Fibroblast of mammary gland (primary cell): ENCODE measurements around the gene MARVELD2.

Experiments used
- DNase-seq: peaks from one replicate; pipeline ENCODE4 v3.0.0-alpha.2; 2010; ENCODE audit warnings: low read depth
- H3K4me3 ChIP-seq: 2 replicates; pipeline ENCODE4 v1.5.1; 2011; ENCODE audit warnings: low read depth, mild to moderate bottlenecking, low read length, moderate library complexity; ENCODE audit not compliant: control insufficient read depth
- TF ChIP-seq, protein P1 (sequence below): conservative IDR thresholded peaks from 2 replicates; pipeline ENCODE4 v1.5.1; 2011; ENCODE audit warnings: low read depth, low read length, inconsistent platforms; ENCODE audit not compliant: control insufficient read depth, insufficient read depth

Gene MARVELD2

DNA sequence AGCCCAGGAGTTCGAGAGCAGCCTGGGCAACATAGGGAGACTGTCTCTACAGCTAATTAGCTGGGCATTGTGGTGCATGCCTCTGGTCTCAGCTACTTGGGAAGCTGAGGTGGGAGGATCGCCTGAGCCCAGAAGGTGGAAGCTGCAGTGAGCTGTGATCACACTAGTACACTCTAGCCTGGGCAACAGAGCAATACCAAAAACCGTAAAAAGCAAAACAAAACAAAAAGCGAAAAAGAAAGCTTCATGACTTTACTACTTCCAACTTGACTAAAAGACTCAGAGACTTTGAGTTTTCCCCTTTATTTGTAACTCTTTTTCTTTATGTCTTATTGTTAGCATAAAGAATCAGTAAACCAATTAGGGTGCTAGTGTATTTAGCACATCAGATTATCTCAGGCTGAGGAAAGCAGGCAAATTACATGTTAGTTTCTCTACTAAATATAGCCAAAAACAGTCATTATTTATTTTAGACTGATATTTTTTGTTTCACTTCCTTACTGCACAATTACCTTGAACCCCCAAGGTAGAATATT, 39.9 kb upstream of the MARVELD2 start:
- DNase-seq = no peak
- H3K4me3 ChIP-seq = no peak overlapping the region
- TF ChIP-seq, protein P1, sequence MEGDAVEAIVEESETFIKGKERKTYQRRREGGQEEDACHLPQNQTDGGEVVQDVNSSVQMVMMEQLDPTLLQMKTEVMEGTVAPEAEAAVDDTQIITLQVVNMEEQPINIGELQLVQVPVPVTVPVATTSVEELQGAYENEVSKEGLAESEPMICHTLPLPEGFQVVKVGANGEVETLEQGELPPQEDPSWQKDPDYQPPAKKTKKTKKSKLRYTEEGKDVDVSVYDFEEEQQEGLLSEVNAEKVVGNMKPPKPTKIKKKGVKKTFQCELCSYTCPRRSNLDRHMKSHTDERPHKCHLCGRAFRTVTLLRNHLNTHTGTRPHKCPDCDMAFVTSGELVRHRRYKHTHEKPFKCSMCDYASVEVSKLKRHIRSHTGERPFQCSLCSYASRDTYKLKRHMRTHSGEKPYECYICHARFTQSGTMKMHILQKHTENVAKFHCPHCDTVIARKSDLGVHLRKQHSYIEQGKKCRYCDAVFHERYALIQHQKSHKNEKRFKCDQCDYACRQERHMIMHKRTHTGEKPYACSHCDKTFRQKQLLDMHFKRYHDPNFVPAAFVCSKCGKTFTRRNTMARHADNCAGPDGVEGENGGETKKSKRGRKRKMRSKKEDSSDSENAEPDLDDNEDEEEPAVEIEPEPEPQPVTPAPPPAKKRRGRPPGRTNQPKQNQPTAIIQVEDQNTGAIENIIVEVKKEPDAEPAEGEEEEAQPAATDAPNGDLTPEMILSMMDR = no peak

DNA sequence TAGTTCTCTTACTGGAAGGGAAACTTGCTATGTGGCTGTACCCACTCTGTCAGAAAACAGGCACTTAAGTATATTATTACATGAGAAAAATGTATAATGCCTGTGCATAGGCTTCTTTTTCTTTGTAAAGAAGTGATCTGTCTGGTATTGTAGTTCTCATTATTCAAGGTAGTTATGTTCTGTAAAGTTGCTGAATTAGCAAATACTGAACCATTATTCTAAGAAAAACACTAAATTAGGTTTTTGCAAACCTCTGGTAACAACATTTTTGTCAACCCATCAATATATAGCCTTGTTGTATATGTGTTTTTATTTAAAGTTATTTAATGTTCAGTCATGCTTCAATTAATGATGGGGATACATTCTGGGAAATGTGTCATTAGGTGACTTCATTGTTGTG, 36.5 kb upstream of the MARVELD2 start:
- no peak for DNase-seq
- TF ChIP-seq, protein P1 = no peak
- H3K4me3 ChIP-seq = no peak overlapping the region

DNA sequence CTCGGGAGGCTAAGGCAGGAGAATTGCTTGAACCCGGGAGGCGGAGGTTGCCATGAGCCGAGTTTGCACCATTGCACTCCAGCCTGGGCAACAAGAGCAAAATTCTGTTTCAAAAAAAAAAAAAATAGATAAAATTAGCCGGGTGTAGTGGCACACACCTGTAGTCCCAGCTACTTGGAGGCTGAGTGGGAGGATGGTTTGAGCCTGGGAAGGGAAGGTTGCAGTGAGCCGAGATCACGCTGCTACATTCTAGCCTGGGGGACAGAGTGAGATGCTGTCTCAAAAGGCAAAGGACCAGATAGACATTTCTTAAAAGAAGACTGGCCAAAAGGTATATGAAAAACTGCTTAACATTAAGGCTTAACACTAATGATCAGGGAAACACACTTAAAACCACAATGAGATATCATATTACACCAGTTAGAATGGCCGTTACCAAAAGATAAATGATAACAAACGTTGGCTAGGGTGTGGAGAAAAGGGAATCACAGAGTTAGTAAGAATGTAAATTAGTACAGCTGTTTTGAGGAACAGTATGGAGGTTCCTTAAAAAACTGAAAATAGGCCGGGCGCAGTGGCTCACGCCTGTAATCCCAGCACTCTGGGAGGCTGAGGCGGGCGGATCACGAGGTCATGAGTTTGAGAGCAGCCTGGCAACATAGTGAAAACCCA, 10.1 kb upstream of the MARVELD2 start:
- TF ChIP-seq, protein P1 = no peak
- H3K4me3 ChIP-seq = no peak overlapping the region
- no peak for DNase-seq

DNA sequence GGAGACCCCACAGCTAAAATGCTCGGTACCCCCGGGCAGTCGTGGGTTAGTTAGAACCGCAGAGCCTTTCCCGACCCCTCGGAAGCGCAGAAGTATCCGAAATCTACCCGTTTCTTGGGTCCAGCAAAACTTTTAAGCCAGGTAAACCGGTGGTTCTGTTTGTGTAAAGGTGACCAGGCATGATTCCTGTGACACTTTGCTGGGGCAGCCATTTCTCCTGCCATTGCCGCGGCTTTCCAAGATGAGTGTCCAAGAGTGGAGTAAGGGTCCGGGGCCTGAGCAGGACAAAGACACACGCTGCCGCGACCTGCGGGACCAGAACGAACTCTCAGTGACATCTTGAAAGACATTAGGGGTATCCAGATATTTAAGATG, 655 bp downstream of the MARVELD2 start:
- DNase-seq = no peak
- TF ChIP-seq, protein P1 = no peak
- H3K4me3 ChIP-seq = no peak overlapping the region

DNA sequence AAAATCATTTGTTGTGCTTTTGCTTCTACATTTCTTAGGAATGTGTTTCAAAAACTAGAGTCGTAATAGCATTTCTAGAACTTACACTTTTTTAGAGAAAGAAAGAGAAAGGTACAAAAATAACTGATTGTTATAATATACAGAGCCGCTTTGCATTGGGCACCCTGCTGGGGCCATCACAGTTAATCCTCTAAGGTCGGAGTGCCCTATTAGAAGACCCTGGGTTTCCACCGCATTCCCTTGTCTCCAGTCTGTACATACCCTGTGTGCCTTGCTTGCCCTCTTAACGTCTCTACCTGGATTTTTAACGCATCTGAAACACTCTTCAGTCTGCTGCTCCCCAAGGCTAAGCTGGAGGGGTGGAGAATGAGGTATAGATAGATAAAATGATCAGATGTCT, 1.3 kb downstream of the MARVELD2 start:
- no peak overlapping the region for H3K4me3 ChIP-seq
- no peak for DNase-seq
- TF ChIP-seq, protein P1 = no peak

DNA sequence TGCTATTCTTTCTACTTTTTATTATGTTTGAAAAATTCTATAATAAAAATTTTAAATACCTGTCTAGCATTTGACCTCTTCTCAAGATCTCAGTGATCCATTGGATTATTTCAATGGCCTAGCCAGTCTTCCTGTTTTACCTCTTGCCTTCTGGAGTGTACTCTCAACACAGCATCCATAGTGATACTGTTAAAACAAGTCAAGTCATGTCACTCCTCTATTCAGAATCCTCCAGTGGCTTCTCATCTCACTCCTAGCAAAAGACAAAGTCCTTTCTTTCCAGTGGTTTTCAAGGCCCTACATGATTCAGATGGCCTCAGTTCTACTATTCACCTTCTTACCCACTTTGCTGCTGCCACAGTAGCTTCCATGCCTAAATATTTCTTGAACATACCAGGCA, 1.8 kb downstream of the MARVELD2 start:
- H3K4me3 ChIP-seq = no peak overlapping the region

More for the DNA sequence above, 1.8 kb downstream of the MARVELD2 start:
- no peak for DNase-seq
- TF ChIP-seq, protein P1 = no peak
